ENCODE results near the gene PRICKLE4.
"Not testable (repeated sequence)": the region's sequence is repeated elsewhere in the genome, so short reads cannot be mapped to it uniquely, and the experiment has no call there.

PRICKLE4 gene

GRCh38 chr6:41805830-41806774, 25.5 kb downstream of the PRICKLE4 start:
- no peak for DNase-seq

GRCh38 chr6:41811095-41811494, 30.5 kb downstream of the PRICKLE4 start:
- no peak for DNase-seq

DNA sequence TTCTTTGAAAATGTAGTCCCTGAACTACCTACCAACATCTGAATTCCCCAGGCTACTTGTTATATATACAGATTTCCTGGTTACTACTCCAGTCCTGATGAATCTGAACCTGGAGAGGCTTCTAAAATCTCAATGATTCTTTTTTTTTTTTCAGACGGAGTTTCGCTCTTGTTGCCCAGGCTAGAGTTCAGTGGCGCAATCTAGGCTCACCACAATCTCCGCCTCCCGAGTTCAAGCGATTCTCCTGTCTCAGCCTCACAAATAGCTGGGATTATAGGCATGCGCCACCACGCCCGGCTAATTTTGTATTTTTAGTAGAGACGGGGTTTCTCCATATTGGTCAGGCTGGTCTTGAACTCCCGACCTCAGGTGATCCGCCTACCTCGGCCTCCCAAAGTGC, 31.4 kb downstream of the PRICKLE4 start:
- not testable (repeated sequence) for DNase-seq

GRCh38 chr6:41813469-41813868, 32.9 kb downstream of the PRICKLE4 start:
- no peak for DNase-seq

DNA sequence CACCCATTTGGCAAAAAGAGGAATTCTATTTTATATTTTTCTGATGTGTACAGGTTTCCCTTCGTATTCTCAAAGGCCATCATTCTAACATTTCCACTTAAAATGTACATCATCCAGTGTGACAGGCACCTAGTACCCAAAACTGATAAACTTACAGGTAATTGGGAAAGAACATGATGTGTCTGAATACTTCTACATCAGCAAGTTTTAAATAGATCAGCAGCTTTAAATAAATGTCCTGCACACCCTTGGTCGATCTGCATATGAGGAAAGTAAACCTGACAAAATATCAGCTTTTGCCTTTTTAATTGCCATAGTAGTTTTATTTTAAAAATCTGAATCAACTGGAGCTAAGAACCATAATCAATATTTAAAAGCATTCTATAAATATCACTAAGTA, 33.4 kb downstream of the PRICKLE4 start:
- DNase-seq, result no peak

DNA sequence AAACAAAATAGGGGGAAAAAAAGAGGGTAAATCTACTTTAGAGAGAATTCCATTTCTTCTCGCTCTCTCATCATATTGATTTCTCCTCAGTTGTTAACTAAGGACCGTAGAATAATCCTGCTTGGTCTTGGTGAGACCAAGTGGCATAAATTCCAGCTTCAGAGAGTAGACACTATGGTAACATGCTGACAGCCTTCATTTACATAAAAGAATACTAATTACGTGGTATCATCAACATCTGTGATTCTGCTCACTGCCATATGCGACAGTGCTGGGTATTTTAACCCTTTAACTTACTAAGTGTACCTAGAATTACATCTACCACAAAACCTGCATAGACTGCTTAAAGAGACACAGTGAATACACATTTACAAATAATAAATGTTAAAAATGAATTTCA, 34.0 kb downstream of the PRICKLE4 start:
- no peak for DNase-seq

DNA sequence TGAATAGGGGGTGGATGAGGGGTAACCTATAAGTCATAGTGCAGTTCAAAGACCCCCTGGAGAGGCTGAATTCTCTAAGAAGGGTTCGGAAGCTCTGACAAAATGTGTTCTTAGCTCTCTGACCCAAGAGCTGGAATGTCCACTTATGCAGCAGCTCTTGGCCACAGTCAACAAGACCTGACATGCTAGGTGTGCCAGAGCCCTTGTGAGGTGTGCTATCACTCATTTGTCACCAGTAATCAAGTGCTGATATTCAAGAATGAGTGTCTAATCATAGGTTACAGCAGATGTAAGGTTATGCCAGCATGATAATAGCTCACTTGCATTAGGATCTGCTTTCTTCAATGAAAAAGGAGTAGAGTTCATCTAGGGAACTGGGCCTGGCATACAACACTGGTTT, 35.0 kb downstream of the PRICKLE4 start:
- no peak for DNase-seq

DNA sequence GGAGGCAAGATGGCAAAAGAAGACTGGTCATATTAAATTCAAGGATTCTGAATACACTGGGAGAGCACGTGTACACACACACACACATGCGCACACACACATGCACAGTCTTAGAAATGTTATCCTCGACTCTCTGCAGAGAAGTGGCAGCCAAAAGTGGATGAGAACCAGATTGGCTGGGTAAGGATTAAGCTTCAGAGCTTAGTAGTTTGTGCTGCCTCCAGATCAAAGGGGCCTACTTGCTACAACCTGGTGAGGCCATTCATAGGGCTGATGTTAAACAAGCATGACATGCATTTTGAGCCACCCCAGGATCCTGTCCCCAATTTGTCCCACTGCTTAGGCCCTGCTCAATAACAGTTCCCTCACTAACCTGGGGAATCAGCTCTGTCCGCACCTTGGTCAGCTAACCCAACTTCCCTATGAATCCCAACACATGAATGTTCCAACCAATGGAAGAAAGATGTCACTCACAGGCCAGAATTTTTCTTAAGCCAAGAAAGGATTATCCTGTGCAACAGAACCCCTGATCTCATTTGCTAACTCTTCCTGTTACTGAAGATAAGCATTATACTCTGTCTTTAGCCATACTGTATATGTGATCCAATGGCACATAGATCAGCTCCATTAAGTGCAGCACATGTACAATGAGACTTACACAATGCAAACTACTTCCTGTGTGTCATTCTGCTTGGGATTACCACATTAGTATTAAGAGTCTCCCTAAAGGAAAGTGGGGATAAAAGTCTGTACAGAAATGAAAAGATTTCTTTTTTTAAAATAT, 37.9 kb downstream of the PRICKLE4 start:
- DNase-seq, result no peak

- no peak for DNase-seq
Observed at GRCh38 chr6:41821266-41821665, 40.7 kb downstream of the PRICKLE4 start.

DNA sequence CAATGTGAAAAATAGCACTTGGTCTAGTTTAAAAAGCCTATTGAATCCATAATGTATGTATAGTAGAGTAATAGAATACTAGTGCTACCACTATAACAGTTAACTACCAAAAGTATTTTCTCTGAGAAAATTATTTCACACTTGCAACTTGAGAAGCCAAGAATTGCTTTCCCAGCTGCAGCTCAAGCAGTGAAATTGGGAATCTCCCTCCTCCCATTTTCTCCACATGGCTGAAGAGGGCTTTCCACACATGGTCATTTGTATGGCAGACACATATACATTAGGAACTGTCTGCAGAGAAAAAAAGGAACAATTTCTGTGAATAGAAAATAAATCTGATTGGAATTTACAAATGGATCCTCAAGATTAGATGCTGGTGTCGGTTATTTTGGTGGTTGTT, 41.4 kb downstream of the PRICKLE4 start:
- no peak for DNase-seq

DNA sequence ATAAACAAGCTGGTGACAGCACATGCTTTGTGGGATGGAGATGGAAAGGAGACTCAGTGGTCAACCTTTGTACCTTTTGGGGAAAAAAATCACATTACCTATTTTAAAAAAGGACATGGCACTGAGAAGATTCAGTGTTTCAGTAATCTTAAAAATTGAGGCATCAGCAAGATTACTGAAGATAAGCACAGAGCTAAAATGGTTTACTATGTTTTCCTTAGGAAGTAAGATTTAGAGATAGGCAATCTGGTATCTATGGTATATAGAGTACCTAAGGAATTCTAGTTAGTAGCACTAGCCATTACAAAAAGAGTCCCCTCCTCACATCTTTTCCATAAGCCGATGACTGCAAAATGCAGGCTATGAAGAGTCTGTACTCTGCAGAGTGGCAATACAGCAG, 42.6 kb downstream of the PRICKLE4 start:
- DNase-seq, result no peak

DNA sequence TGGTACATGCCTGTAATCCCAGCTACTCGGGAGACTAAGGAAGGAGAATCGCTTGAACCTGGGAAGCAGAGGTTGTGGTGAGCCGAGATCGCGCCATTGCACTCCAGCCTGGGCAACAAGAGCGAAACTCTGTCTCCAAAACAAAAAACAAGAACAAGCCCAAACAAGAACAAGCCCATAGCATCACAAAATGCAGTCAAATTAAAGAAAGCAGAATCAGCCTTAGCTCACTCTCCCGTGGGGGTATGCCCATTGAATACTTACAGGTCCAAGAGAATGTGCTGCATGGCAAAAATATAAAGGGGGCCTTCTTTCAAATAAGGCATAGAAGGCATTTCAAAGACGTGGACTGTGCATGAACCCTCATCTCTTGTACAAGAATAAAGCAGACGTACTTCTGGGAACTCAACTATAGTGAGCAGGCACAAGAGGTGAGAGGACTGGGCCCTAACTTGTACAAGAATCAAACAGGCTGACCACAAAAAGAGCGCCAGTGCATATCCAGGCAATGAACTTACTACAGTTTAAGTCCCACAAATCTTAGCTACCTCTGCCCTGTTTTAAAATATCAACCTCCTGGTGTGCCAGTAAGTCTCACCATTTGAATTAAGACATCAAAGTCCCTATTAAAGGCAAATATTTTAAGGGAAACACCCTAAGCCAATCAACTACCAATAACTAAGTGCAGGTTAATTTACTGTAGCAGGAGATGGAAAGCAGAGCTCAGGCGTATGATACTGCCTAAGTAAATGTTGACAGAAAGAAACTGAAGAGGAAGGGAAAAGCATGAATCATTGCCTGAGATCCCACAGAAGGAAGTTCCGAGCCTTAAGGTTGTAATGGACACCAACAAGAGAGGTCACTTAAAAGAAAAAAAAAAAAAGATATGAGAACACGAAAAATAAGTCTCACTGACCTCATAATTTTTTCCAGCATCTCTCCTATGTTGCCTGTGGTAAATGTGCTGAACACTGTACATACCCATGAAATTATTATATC, 44.3 kb downstream of the PRICKLE4 start:
- DNase-seq, result no peak

- DNase-seq, result no peak
Observed at GRCh38 chr6:41826343-41827022, 45.9 kb downstream of the PRICKLE4 start.

DNA sequence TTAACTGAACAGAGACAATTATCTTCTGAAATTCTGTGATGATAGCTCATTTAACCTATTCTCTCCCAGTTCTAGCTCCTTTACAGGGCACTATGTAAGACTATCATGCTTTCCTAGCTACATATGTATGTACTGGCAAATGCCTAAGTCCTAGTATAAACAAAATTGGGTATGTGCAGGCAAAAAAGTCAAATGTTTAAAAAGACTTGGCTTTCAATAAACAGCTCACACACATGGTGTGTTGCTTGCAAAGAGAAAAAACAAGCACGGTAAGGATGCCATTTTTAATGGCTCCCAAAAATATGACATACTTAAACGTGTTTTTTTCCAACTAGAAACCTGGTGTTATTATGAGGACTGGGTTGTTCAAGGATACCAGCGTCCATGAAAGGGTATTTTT, 51.7 kb downstream of the PRICKLE4 start:
- no peak for DNase-seq

- DNase-seq, result no peak
Observed at GRCh38 chr6:41836022-41836659, 55.6 kb downstream of the PRICKLE4 start.

- DNase-seq, result no peak
Observed at GRCh38 chr6:41836660-41837052, 56.1 kb downstream of the PRICKLE4 start.
